Astrocyte (in vitro differentiated cells and primary cell): ENCODE results near the gene NOX3.

Experiments
- CTCF ChIP-seq: IDR thresholded peaks from 2 replicates; pipeline ENCODE4 v1.5.1; 2011; ENCODE audit warnings: low read depth, mild to moderate bottlenecking, inconsistent platforms, low read length, moderate library complexity; ENCODE audit not compliant: insufficient read depth
- EZH2 ChIP-seq: IDR thresholded peaks from 2 replicates; pipeline ENCODE4 v1.6.1; 2012; ENCODE audit warnings: mild to moderate bottlenecking, low read length, inconsistent platforms; ENCODE audit not compliant: insufficient read depth

- TF ChIP-seq CTCF: no peak
- no peak for TF ChIP-seq EZH2
These were observed 38.1 kb upstream of the NOX3 start for GRCh38 chr6:155493694-155494143.
